ENCODE data around the gene RGS3.

GRCh38 chr9:113515862-113516261 is 52.3 kb downstream of the RGS3 start:
- TF ChIP-seq CTCF (conservative IDR thresholded peaks at IDR 0.05) (no peak), ZFX (IDR thresholded peaks at IDR 0.05) (no peak)
